ENCODE results near the gene GABARAPL1.

- TF ChIP-seq POLR2AphosphoS5 (IDR thresholded peaks at IDR 0.05; ENCODE audit: low read depth, low read length): no peak
- TF ChIP-seq TAF1 (IDR thresholded peaks at IDR 0.05; ENCODE audit: borderline replicate concordance, low read depth, low read length): no peak
These were observed 49.6 kb upstream of the GABARAPL1 start for GRCh38 chr12:10163084-10163483.
